Activated CD4-positive, alpha-beta T cell treated with anti-CD3 and anti-CD28 coated beads, Interleukin-2, amount 10 ng/mL, durations not matched to agents 24 days and 14 days (primary cell): ENCODE results near the gene GSS. TPM values are rescaled to one million over a fixed set of nuclear protein-coding genes. Genes with fewer than 3 reads are reported as not detected.

Source experiments
- DNase-seq: peaks from one replicate; pipeline ENCODE4 v3.0.0; 2022
- H3K27ac Mint-ChIP-seq: one replicate; pipeline ENCODE4 v1.8.0; 2022; ENCODE audit warnings: mild to moderate bottlenecking, mixed read lengths
- H3K27me3 Mint-ChIP-seq: one replicate; pipeline ENCODE4 v1.8.0; 2022; ENCODE audit warnings: mixed read lengths
- H3K36me3 Mint-ChIP-seq: one replicate; pipeline ENCODE4 v1.8.0; 2022; ENCODE audit warnings: low read depth, mild to moderate bottlenecking, mixed read lengths
- H3K4me1 Mint-ChIP-seq: one replicate; pipeline ENCODE4 v1.8.0; 2021; ENCODE audit warnings: mixed read lengths
- H3K4me3 Mint-ChIP-seq: one replicate; pipeline ENCODE4 v1.8.0; 2022; ENCODE audit warnings: mild to moderate bottlenecking, moderate library complexity, mixed read lengths
- H3K9me3 Mint-ChIP-seq: one replicate; pipeline ENCODE4 v1.8.0; 2021; ENCODE audit warnings: mixed read lengths
- intact Hi-C: fragments of 100-400 bp; cut with micrococcal nuclease; formaldehyde crosslinking; loops from one replicate; pipeline ENCODE4 v1.15.1; 2023
- total RNA-seq: library from RNA; stranded (reverse); gene quantifications from 2 replicates; pipeline ENCODE4 v1.2.3, GENCODE V29; 2022

GSS gene
- total RNA-seq, 1 donor from 2014 or later = 71.3 TPM

DNA sequence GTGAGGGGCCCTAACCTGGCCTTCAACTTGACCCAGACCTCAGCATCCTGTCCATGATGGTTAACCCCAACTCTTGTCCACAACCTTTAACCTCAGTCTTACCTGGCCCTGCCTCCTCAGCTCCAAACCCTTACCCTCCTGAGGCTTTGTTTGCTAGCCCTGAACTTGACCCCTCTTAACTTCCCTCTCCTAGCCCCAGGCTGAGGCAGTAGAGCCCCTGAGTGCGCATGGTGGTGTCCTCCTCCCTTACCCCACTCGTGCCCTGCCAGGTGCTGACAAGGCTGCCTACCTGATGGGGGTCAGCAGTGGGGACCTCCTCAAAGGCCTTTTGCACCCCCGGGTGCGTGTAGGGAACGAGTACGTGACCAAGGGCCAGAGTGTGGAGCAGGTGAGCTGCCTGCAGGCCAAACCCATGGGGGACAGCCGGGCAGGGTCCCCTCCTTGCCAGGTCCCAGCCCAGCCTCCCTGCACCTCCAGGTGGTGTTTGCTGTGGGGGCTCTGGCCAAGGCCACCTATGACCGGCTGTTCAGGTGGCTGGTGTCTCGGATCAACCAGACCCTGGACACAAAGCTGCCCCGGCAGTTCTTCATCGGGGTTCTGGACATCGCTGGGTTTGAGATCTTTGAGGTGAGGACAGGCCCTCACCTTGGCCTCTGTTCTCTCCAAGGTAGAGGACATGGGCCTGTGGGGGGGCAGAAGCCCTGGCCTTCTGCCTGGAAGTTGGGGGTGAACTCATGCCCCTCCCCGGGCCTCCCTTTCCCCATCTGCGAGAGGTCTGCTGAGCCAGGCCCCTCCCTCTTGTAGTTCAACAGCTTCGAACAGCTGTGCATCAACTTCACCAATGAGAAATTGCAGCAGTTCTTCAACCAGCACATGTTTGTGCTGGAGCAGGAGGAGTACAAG lies 31.9 kb upstream of the GSS start:
- no peaks in the 10 kb centered on the region for H3K9me3 Mint-ChIP-seq

DNA sequence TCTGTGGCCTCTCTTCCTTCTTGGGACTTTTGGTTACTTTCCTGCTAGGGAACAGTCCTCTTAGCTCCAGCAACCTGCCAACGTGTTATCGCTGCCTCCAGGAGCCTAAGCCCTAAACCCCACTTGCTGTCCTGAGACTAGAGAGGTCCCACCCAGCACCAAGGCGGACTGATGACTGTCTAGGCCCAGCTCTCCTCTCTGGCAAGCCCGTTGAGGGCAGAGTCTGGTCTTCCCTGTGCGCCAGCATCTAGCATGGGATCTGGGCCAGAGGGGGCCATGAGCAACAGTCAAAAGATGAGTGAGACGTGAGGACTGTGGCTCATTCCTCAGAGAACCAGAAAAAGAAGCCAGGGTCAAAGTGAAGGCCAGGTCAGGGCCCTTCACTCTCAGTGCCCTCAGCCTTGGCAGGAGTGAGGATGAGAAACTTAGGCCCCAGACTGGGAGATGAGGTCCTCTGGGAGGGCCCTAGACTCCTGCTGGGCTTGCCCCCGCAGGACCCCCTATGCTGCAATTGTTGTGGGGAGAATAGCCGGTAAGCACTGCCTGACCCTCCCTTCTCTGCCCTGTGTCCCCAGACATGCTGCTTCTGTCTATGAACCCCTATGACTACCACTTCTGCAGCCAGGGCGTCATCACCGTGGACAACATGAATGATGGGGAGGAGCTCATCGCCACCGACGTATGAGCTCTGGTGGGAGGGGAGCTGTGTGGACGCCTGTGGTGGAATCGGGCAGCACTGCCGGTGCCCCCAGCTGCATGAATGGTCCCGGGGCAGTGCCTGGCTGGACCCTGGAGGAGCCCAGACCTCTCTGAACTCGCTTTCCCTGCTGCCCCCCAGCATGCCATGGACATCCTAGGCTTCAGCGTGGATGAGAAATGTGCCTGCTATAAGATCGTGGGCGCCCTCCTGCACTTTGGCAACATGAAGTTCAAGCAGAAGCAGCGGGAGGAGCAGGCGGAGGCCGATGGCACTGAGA lies 31.0 kb upstream of the GSS start:
- H3K27ac Mint-ChIP-seq = no peak overlapping the region
- H3K4me3 Mint-ChIP-seq = no peak overlapping the region
- intact Hi-C loops = no loop called here
- H3K9me3 Mint-ChIP-seq = no peaks in the 10 kb centered on the region
- H3K27me3 Mint-ChIP-seq = peaks cover 13% of the 10 kb centered on the region
- no peak for DNase-seq
- no peaks in the 10 kb centered on the region for H3K4me1 Mint-ChIP-seq
- H3K36me3 Mint-ChIP-seq = no peaks in the 10 kb centered on the region

More for the DNA sequence above, 31.9 kb upstream of the GSS start:
- Mint-ChIP-seq H3K4me3 (no peak overlapping the region), H3K27ac (no peak overlapping the region), H3K36me3 (no peaks in the 10 kb centered on the region), H3K4me1 (no peaks in the 10 kb centered on the region), H3K27me3 (peaks cover 9% of the 10 kb centered on the region)
- DNase-seq = no peak
- intact Hi-C loops = no loop called here

DNA sequence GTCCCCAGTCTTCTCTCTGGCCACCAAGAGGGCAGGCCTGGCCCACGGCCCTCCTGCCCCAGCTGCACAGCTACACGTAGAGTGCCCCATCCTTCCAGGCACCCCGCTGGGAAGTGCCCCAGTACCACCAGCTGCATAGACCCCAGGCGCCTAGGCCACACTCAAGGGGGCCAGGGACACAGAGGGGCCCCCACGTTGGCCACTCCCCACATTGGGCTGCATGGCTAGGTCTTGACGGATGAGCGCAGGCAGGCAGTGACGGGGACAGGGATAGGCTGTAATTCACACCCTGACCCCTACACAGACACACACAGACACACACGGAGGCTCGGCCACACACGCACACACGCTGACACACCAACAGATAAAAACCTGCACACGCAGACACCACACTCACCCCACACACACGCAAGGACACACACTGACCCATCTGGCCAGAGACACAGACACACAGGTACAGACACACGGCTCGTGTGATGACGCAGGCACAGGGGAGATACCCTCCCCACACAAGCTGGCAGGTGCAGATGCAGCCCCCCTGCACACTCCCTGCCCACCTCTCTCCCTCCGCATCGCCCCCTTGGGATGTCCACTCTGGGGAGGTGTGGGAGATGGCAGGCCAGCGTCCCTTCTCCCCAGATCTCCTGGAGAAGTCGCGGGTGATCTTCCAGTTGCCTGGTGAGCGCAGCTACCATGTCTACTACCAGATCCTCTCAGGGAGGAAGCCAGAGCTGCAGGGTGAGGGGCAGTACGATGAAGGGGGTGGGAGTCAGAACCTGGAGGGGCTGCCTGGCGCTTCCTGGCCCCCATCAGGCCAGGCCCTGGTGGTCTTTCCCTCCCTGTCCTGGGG lies 30.1 kb upstream of the GSS start:
- H3K27me3 Mint-ChIP-seq = peaks cover 13% of the 10 kb centered on the region
- H3K9me3 Mint-ChIP-seq = no peaks in the 10 kb centered on the region
- H3K36me3 Mint-ChIP-seq = no peaks in the 10 kb centered on the region
- H3K27ac Mint-ChIP-seq = no peak overlapping the region
- DNase-seq = no peak
- H3K4me1 Mint-ChIP-seq = no peaks in the 10 kb centered on the region
- H3K4me3 Mint-ChIP-seq = no peak overlapping the region
- intact Hi-C loops = no loop called here

DNA sequence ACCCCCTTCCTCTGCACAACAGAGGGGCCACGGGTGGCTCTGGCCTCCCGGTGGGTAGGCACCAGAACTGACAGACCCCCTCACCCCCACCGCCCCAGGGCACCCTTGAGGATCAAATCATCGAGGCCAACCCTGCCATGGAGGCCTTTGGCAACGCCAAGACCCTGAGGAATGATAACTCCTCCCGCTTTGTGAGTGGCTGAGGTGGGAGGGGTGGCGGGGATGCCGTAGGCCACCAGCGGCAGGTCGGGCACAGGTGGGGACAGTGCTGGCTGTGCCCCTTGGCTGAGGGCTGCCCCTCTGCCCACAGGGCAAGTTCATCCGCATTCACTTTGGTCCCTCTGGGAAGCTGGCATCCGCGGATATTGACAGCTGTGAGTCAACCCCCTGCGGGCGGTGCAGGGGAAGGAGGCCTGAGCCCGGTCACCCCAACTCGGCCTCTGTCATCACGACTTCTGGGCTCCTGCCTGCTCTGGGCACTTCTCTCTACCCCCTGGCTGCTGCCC lies 29.2 kb upstream of the GSS start:
- H3K4me1 Mint-ChIP-seq = no peaks in the 10 kb centered on the region
- DNase-seq = no peak
- H3K27me3 Mint-ChIP-seq = peaks cover 13% of the 10 kb centered on the region
- no peaks in the 10 kb centered on the region for H3K36me3 Mint-ChIP-seq
- H3K27ac Mint-ChIP-seq = no peak overlapping the region
- intact Hi-C loops = no loop called here
- H3K9me3 Mint-ChIP-seq = no peaks in the 10 kb centered on the region
- H3K4me3 Mint-ChIP-seq = no peak overlapping the region

DNA sequence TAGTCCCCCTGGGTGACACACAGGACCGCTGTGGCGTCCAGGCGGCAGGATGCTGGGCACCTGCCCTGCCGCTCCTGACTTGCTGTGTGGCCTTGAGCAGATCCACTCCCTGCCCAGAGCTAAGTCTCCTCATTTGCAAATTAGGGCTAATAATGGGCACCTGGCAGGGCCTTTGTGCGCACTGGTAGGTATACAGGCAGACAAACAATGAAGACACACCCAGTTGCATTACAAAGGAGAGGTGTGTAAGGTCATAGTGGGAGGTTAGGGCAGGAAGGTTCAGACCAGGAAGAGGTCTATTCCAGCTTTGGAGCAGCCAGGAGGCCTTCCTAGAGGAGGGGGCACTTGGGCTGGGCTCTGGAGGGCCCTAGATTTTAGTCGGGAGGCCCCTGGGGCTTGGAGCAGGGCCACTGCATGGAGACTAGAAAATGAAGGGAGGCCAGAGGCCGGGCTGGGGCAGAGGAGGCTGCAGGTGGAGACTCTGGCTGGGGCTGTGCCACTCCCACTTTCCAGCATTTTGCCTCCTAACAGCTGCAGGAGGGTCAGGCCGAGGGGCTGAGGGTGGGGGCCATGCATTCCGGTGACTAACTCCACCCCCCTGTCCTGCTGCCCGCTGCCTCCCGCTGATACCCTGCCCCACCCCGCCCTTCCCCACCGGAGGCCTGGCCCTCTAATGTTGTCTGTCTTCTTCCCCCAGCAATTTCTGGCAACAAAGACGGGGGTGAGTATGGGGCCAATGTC lies 28.6 kb upstream of the GSS start:
- Mint-ChIP-seq H3K27me3 (peaks cover 13% of the 10 kb centered on the region), H3K27ac (no peak overlapping the region), H3K4me3 (no peak overlapping the region), H3K9me3 (no peaks in the 10 kb centered on the region), H3K36me3 (no peaks in the 10 kb centered on the region), H3K4me1 (no peaks in the 10 kb centered on the region)
- intact Hi-C loops = no loop called here
- DNase-seq = no peak

DNA sequence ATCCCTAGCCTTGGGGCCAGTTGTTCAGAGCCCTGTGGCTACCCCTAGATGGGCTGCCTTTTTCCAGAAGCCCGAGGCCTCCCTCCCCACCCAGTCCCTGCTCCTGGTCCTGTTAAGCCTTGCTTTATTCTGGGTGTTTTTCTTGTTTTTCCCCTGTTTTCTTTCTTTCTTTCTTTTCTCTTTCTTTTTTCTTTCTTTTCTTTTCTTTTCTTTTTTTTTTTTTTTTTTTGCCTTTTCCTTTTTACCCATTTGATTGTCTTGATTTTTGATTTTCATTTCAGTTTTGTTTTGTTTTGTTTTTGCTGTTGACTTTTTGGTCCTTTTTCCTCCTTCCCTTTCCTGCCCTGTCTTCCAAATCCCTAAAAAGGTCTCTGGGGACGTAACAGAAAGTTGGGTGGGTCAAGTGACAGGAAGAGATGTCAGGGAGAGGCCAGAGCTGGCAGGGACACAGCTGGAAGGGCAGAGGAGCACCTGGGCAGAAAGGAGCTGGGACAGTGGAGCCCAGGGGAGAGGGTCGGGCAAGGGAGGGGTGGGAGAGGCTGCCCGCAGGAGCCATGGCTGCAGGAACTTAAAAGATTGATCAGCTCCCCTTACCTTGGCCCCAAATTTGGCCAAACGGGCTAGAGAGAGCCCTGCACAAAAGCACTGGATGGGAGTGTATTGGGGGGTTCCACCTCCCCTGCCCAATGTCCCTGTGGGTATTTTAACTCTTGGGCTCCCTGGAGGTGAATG lies 27.6 kb upstream of the GSS start:
- H3K4me1 Mint-ChIP-seq = no peaks in the 10 kb centered on the region
- intact Hi-C loops = no loop called here
- H3K27ac Mint-ChIP-seq = no peak overlapping the region
- no peaks in the 10 kb centered on the region for H3K9me3 Mint-ChIP-seq
- H3K27me3 Mint-ChIP-seq = peaks cover 13% of the 10 kb centered on the region
- no peak overlapping the region for H3K4me3 Mint-ChIP-seq
- DNase-seq = no peak
- no peaks in the 10 kb centered on the region for H3K36me3 Mint-ChIP-seq

DNA sequence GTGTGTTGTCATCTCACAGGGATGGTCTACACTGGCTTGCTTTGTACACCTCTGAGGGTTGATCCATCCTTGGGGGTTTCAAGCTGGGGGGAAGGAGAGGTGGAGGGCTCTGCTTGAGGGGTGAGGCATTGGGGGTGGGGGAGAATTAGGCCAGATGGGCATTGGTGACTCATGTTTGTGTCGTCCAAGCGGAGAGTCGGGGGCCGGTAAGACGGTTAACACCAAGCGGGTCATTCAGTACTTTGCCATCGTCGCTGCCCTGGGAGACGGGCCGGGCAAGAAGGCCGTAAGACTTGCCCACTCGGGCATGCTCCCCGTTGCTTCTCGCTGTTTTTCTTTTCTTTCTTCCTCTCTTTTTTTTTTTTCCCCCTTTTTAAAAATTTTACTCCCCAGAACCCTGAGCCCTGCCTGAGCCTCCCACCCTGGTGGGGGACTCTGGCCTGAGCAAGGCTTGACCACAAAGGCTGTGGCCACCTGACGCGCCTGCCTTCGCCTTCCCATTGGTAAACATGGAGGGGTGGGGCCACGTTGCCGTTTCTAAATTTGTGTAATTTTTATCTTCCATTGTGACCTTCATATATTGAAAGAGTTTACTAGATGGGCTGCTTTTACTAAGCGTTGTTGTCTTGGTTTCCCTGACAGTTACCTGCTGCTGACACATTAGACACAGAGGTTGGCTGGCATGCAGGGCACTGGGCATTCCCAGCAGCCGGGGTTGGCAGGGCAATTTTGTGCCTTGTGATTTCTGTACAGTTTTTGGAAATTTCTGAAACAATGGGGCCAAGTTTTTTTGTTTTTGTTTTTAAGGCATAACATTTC lies 26.9 kb upstream of the GSS start:
- Mint-ChIP-seq H3K36me3 (no peaks in the 10 kb centered on the region), H3K27me3 (peaks cover 13% of the 10 kb centered on the region), H3K4me3 (no peak overlapping the region), H3K4me1 (no peaks in the 10 kb centered on the region), H3K27ac (no peak overlapping the region), H3K9me3 (no peaks in the 10 kb centered on the region)
- intact Hi-C loops = no loop called here
- no peak for DNase-seq

DNA sequence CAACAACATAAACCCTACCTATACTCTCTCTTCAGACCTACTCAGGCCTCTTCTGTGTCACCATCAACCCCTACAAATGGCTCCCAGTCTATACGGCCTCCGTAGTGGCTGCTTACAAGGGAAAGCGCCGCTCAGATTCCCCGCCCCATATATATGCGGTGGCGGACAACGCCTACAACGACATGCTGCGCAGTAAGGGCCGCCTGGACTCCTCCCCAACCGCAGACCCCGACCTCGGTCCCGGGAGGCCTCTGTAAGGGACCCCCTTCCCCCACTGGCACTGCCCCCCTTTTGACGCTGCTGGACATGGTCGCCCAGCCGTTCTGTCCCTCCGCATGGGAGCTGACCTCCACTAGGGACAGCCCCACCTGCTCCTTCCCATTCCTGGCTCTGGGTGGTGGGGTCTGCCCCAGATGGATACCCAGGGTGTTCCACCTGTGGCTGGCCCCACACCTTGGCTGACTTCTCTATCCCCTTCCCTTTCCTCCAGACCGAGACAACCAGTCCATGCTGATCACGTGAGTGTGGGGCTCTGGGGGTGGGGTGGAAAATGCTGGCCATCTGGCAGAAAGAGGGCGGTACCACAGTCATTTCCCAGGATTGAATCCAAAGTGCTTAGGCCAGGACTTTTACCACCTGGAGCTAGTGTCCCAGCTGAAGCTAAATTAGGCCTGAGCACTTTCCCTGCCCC lies 25.1 kb upstream of the GSS start:
- no peak overlapping the region for H3K4me3 Mint-ChIP-seq

DNA sequence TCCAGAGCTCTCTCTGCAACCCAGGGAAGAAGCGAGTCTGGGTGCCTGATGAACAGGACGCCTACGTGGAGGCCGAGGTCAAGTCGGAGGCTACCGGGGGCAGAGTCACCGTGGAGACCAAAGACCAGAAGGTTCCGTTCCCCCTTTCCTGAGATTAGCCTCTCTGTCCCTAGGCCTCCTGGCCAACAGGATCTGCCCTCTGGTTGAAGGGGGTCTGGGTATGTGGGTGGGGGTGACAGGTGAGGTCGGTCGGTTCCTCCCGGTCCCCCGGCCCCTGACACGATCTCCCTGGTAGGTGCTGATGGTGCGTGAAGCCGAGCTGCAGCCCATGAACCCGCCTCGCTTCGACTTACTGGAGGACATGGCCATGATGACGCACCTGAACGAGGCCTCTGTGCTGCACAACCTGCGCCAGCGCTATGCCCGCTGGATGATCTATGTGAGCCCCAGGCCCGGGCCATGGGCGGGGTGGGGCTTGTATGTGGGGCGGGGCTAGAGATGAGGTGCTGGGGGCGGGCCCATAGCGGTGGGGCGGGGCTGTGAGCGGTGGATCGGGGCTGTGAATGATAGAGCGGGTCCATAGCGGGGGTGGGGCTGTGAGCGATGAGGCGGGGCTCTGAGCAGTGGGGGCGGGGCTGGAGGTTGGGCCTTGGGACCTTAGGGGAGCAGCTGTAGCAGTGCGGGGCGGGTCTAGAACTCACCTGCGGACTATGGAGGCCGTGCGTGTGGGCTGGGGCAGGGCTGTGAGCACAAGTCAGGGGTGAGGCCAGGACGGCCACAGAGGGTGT lies 24.0 kb upstream of the GSS start:
- DNase-seq = peak; percentile 64
- no peaks in the 10 kb centered on the region for H3K4me1 Mint-ChIP-seq
- H3K27ac Mint-ChIP-seq = no peak overlapping the region
- H3K27me3 Mint-ChIP-seq = peaks cover 15% of the 10 kb centered on the region
- no peak overlapping the region for H3K4me3 Mint-ChIP-seq
- no peaks in the 10 kb centered on the region for H3K9me3 Mint-ChIP-seq
- H3K36me3 Mint-ChIP-seq = no peaks in the 10 kb centered on the region
- intact Hi-C loops = no loop called here

More for the DNA sequence above, 25.1 kb upstream of the GSS start:
- Mint-ChIP-seq H3K36me3 (no peaks in the 10 kb centered on the region), H3K27ac (no peak overlapping the region), H3K27me3 (peaks cover 15% of the 10 kb centered on the region), H3K9me3 (no peaks in the 10 kb centered on the region), H3K4me1 (no peaks in the 10 kb centered on the region)
- intact Hi-C loops = no loop called here
- DNase-seq = no peak

DNA sequence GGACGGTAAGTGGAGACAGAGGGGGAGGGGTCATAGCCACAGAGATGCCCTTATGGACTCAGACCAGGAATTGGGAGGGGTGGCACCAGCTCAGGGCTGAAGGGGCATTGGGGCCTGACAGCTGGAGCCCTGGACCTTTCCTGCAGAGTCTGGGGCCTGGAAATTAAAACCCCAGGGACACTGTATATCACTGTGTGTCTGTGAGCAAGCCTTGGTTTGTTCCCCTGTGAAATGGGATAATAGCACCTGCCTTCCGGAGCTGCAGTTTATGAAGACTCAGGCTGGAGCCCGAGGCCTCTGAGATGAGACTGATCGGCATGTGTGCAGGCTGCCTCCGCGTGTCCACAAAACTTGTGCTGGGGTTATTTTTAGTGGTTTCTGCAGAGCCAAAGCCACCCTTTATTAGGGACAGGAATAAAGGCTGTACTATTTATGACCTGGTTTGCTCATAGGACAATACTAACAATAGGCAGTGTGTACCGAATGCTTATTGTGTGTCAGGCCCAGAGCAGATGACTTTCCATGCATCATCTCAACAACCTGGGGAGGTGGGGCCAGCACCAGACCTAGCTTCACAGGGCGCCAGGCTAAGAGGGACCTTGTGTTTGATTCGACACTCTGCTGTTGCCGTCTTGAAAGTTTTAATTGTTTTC lies 22.6 kb upstream of the GSS start:
- Mint-ChIP-seq H3K9me3 (no peaks in the 10 kb centered on the region), H3K27ac (no peak overlapping the region), H3K36me3 (no peaks in the 10 kb centered on the region), H3K4me1 (no peaks in the 10 kb centered on the region), H3K27me3 (peaks cover 11% of the 10 kb centered on the region), H3K4me3 (no peak overlapping the region)
- intact Hi-C loops = no loop called here
- DNase-seq = no peak
